GM23338 (cell line): ENCODE results near the gene PPP6R3. TPM values are rescaled to one million over a fixed set of nuclear protein-coding genes. Genes with fewer than 3 reads are reported as not detected.
A peak's percentile ranks its signal among the peaks of the same experiment; 100 is the strongest.

ENCODE experiments used
- ATAC-seq: fragments of 200-7000 bp; cut with Tn5 transposase; 3 replicates; pipeline ENCODE4 v1.9.1; 2020
- DNase-seq: peaks from one replicate; pipeline ENCODE4 v3.0.0-alpha.2; 2015; ENCODE audit warnings: low spot score
- H2AFZ ChIP-seq: fragments of 200-600 bp; sonication (generic); 2 replicates; pipeline ENCODE4 v1.8.0; 2016; ENCODE audit warnings: antibody characterized with exemption, mild to moderate bottlenecking, moderate library complexity
- H3F3A ChIP-seq: fragments of 200-600 bp; sonication (generic); replicated peaks from 2 replicates; pipeline ENCODE4 v1.8.0; 2017; ENCODE audit warnings: antibody characterized with exemption, mixed run types, low read depth
- H3K27ac ChIP-seq: fragments of 200-600 bp; sonication (generic); 2 replicates; pipeline ENCODE4 v1.6.1; 2016; ENCODE audit warnings: low read depth
- H3K27me3 ChIP-seq: fragments of 200-600 bp; sonication (generic); 2 replicates; pipeline ENCODE4 v1.8.0; 2016; ENCODE audit warnings: mild to moderate bottlenecking, mixed run types, moderate library complexity; ENCODE audit not compliant: insufficient read depth
- H3K36me3 ChIP-seq: fragments of 200-600 bp; sonication (generic); 2 replicates; pipeline ENCODE4 v1.8.0; 2016; ENCODE audit warnings: mild to moderate bottlenecking; ENCODE audit not compliant: insufficient read depth
- H3K4me1 ChIP-seq: fragments of 200-600 bp; sonication (generic); 2 replicates; pipeline ENCODE4 v1.8.0; 2016; ENCODE audit warnings: mild to moderate bottlenecking, moderate library complexity; ENCODE audit not compliant: insufficient read depth
- H3K4me2 ChIP-seq: fragments of 200-600 bp; sonication (generic); 2 replicates; pipeline ENCODE4 v1.7.1; 2017; ENCODE audit warnings: mixed run types
- H3K4me3 ChIP-seq: fragments of 200-600 bp; sonication (generic); 2 replicates; pipeline ENCODE4 v1.6.1; 2016; ENCODE audit warnings: mixed run types
- H3K79me2 ChIP-seq: fragments of 200-600 bp; sonication (generic); replicated peaks from 2 replicates; pipeline ENCODE4 v1.8.0; 2017; ENCODE audit warnings: mild to moderate bottlenecking; ENCODE audit not compliant: insufficient read depth
- H3K9me2 ChIP-seq: fragments of 200-600 bp; sonication (generic); 2 replicates; pipeline ENCODE4 v1.8.0; 2017; ENCODE audit not compliant: insufficient read depth
- H4K20me1 ChIP-seq: fragments of 200-600 bp; sonication (generic); replicated peaks from 2 replicates; pipeline ENCODE4 v1.8.0; 2017; ENCODE audit warnings: mild to moderate bottlenecking; ENCODE audit not compliant: insufficient read depth
- H3K27ac Mint-ChIP-seq: 2 replicates; pipeline ENCODE4 v1.8.0; 2020; ENCODE audit warnings: inconsistent platforms, mild to moderate bottlenecking, moderate library complexity, mixed read lengths
- H3K27me3 Mint-ChIP-seq: 3 replicates; pipeline ENCODE4 v1.8.0; 2022; ENCODE audit warnings: low read depth, mild to moderate bottlenecking, moderate library complexity, mixed read lengths, inconsistent platforms; ENCODE audit not compliant: insufficient read depth, poor library complexity
- H3K36me3 Mint-ChIP-seq: 3 replicates; pipeline ENCODE4 v1.8.0; 2021; ENCODE audit warnings: low read depth, mild to moderate bottlenecking, inconsistent platforms, moderate library complexity, mixed read lengths
- H3K4me1 Mint-ChIP-seq: 3 replicates; pipeline ENCODE4 v1.8.0; 2020; ENCODE audit warnings: mild to moderate bottlenecking, inconsistent platforms, mixed read lengths
- H3K4me3 Mint-ChIP-seq: 3 replicates; pipeline ENCODE4 v1.8.0; 2021; ENCODE audit warnings: moderate library complexity, mild to moderate bottlenecking, inconsistent platforms, mixed read lengths
- H3K9me3 Mint-ChIP-seq: 3 replicates; pipeline ENCODE4 v1.8.0; 2020; ENCODE audit warnings: moderate library complexity, mild to moderate bottlenecking, inconsistent platforms, mixed read lengths
- CREB1 ChIP-seq: fragments of 250-450 bp; sonication (Bioruptor Pico); IDR thresholded peaks from 2 replicates; pipeline ENCODE4 v1.5.0; 2020; ENCODE audit warnings: low read depth, mild to moderate bottlenecking, moderate library complexity
- EZH2 ChIP-seq: fragments of 200-600 bp; sonication (generic); IDR thresholded peaks from one replicate; pipeline ENCODE4 v1.8.0; 2017; ENCODE audit warnings: antibody characterized with exemption, mild to moderate bottlenecking, low read depth; ENCODE audit not compliant: unreplicated experiment
- EZH2phosphoT487 ChIP-seq: fragments of 200-600 bp; sonication (generic); IDR thresholded peaks from one replicate; pipeline ENCODE4 v1.8.1; 2018; ENCODE audit warnings: antibody characterized with exemption; ENCODE audit not compliant: unreplicated experiment
- JUNB ChIP-seq: IDR thresholded peaks from one replicate; pipeline ENCODE4 v1.6.1; 2016; ENCODE audit warnings: antibody characterized with exemption; ENCODE audit not compliant: unreplicated experiment
- NANOG ChIP-seq: IDR thresholded peaks from 2 replicates; pipeline ENCODE4 v1.6.1; 2016; ENCODE audit warnings: antibody characterized with exemption, borderline replicate concordance
- POLR2AphosphoS5 ChIP-seq: IDR thresholded peaks from 2 replicates; pipeline ENCODE4 v1.6.1; 2016; ENCODE audit warnings: antibody characterized with exemption, low read depth
- STAT1 ChIP-seq: IDR thresholded peaks from one replicate; pipeline ENCODE4 v1.6.1; 2016; ENCODE audit warnings: antibody characterized with exemption; ENCODE audit not compliant: unreplicated experiment
- ZNF114 ChIP-seq: fragments of 250-450 bp; sonication (Bioruptor Pico); IDR thresholded peaks from 2 replicates; pipeline ENCODE4 v1.5.0; 2020; ENCODE audit warnings: mild to moderate bottlenecking, moderate library complexity
- ZNF331 ChIP-seq: fragments of 250-450 bp; sonication (Bioruptor Pico); IDR thresholded peaks from 2 replicates; pipeline ENCODE4 v1.5.0; 2020; ENCODE audit warnings: low read depth, mild to moderate bottlenecking, moderate library complexity
- polyA plus RNA-seq: library from polyadenylated mRNA; unstranded; fragments of >200 nt; fragmentation: Nextera tagmentation; extraction: Ambion mirVana; gene quantifications from 2 replicates; pipeline ENCODE4 v1.2.1, GENCODE V29; 2016
- total RNA-seq: library from RNA; depleted of rRNA; stranded (reverse); fragments of >200 nt; shearing (Covaris generic); gene quantifications from 2 replicates; pipeline ENCODE4 v1.2.3, GENCODE V29; 2014
- TF ChIP-seq, protein P1 (sequence below): fragments of 250-450 bp; sonication (Bioruptor Pico); IDR thresholded peaks from 2 replicates; pipeline ENCODE4 v1.5.0; 2020; ENCODE audit warnings: mild to moderate bottlenecking, moderate library complexity
- TF ChIP-seq, protein P2 (sequence below): IDR thresholded peaks from 2 replicates; pipeline ENCODE4 v1.6.1; 2016; ENCODE audit warnings: antibody characterized with exemption
- TF ChIP-seq, protein P3 (sequence below), 2 experiments: fragments of 200-600 bp in 1 of 2; sonication (generic) in 1 of 2; conservative IDR thresholded peaks; 2 replicates each; pipeline versions ENCODE4 v1.5.1 to v1.6.1; 2016 to 2017; ENCODE audit warnings: antibody characterized with exemption in 2 of 2, low read depth in 2 of 2, mild to moderate bottlenecking in 2 of 2, moderate library complexity in 1 of 2
- TF ChIP-seq, protein P4 (sequence below): IDR thresholded peaks from one replicate; pipeline ENCODE4 v1.6.1; 2018; ENCODE audit warnings: antibody characterized with exemption; ENCODE audit not compliant: unreplicated experiment

The PPP6R3 gene
- total and polyA plus RNA-seq, 2 experiments from 2014 or later: 170 to 268 TPM

DNA sequence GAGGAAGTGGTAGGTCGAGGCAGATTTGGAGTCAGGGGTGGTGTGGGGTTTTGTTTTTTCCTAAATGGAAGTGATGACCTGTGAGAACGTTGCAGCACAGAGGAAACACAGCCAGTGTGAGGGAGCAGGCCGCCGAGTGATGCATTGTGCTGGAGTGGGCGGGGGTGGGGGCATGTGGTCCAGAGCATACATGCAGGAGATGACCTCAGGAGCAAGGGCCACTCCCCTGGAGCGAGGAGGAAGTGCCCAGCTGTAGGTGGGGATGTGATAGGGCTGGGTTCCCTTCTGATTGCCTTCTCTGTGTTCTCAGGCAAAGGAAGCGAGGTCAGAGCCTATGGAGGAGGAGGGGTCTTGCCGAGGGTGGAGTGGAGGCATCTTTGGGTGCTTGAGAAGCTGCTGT, 81.4 kb downstream of the PPP6R3 start (continued):
- TF ChIP-seq, protein P1, sequence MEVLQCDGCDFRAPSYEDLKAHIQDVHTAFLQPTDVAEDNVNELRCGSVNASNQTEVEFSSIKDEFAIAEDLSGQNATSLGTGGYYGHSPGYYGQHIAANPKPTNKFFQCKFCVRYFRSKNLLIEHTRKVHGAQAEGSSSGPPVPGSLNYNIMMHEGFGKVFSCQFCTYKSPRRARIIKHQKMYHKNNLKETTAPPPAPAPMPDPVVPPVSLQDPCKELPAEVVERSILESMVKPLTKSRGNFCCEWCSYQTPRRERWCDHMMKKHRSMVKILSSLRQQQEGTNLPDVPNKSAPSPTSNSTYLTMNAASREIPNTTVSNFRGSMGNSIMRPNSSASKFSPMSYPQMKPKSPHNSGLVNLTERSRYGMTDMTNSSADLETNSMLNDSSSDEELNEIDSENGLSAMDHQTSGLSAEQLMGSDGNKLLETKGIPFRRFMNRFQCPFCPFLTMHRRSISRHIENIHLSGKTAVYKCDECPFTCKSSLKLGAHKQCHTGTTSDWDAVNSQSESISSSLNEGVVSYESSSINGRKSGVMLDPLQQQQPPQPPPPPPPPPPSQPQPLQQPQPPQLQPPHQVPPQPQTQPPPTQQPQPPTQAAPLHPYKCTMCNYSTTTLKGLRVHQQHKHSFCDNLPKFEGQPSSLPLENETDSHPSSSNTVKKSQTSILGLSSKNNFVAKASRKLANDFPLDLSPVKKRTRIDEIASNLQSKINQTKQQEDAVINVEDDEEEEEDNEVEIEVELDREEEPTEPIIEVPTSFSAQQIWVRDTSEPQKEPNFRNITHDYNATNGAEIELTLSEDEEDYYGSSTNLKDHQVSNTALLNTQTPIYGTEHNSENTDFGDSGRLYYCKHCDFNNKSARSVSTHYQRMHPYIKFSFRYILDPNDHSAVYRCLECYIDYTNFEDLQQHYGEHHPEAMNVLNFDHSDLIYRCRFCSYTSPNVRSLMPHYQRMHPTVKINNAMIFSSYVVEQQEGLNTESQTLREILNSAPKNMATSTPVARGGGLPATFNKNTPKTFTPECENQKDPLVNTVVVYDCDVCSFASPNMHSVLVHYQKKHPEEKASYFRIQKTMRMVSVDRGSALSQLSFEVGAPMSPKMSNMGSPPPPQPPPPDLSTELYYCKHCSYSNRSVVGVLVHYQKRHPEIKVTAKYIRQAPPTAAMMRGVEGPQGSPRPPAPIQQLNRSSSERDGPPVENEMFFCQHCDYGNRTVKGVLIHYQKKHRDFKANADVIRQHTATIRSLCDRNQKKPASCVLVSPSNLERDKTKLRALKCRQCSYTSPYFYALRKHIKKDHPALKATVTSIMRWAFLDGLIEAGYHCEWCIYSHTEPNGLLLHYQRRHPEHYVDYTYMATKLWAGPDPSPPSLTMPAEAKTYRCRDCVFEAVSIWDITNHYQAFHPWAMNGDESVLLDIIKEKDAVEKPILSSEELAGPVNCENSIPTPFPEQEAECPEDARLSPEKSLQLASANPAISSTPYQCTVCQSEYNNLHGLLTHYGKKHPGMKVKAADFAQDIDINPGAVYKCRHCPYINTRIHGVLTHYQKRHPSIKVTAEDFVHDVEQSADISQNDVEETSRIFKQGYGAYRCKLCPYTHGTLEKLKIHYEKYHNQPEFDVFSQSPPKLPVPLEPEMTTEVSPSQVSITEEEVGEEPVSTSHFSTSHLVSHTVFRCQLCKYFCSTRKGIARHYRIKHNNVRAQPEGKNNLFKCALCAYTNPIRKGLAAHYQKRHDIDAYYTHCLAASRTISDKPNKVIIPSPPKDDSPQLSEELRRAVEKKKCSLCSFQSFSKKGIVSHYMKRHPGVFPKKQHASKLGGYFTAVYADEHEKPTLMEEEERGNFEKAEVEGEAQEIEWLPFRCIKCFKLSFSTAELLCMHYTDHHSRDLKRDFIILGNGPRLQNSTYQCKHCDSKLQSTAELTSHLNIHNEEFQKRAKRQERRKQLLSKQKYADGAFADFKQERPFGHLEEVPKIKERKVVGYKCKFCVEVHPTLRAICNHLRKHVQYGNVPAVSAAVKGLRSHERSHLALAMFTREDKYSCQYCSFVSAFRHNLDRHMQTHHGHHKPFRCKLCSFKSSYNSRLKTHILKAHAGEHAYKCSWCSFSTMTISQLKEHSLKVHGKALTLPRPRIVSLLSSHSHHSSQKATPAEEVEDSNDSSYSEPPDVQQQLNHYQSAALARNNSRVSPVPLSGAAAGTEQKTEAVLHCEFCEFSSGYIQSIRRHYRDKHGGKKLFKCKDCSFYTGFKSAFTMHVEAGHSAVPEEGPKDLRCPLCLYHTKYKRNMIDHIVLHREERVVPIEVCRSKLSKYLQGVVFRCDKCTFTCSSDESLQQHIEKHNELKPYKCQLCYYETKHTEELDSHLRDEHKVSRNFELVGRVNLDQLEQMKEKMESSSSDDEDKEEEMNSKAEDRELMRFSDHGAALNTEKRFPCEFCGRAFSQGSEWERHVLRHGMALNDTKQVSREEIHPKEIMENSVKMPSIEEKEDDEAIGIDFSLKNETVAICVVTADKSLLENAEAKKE: no peak
- TF ChIP-seq JUNB: no peak

DNA sequence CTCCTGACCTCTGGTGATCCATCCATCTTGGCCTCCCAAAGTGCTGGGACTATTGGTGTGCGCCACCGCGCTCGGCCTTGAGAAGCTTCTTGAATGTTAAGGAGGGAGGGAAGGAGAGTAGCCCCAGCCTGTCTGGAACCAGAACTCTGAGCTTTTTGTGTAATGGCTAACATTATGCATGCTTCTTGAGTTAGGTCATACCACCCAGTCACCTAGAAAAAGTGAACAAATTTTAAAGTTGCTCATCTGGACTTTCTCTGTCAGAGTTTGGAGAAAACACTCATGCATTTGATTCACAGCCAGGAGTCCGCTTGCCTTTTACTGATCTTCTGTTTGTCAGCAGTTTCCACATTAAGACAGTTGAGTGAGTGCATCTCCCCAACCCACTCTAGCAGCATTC, 82.1 kb downstream of the PPP6R3 start:
- peaks cover 15% of the 10 kb centered on the region for H3K27me3 Mint-ChIP-seq
- Histone ChIP-seq H3K9me2 (peaks cover 7% of the 10 kb centered on the region; the same call in 1 of the 2 replicates), H3K4me3 (no peak overlapping the region), H3K4me1 (peaks cover 57% of the 10 kb centered on the region), H4K20me1 (peaks cover 51% of the 10 kb centered on the region), H3K27ac (no peak overlapping the region), H3K27me3 (no peaks in the 10 kb centered on the region), H3F3A (peaks cover 6% of the 10 kb centered on the region; the same call in 1 of the 2 replicates), H3K36me3 (peaks cover 12% of the 10 kb centered on the region; the same call in 1 of the 2 replicates), H3K79me2 (peaks cover 97% of the 10 kb centered on the region), H2AFZ (no peak overlapping the region), H3K4me2 (no peak overlapping the region)
- H3K27ac Mint-ChIP-seq: no peak overlapping the region
- H3K4me1 Mint-ChIP-seq: peaks cover 73% of the 10 kb centered on the region
- H3K4me3 Mint-ChIP-seq: no peak overlapping the region
- DNase-seq: peak; percentile 27
- H3K36me3 Mint-ChIP-seq: peaks cover 68% of the 10 kb centered on the region
- H3K9me3 Mint-ChIP-seq: no peaks in the 10 kb centered on the region; the same call in 2 of the 3 replicates
- ATAC-seq: no peak
- TF ChIP-seq POLR2AphosphoS5 (no peak), EZH2phosphoT487 (no peak), EZH2 (no peak), ZNF331 (CRISPR knock-in tag) (no peak), STAT1 (no peak), ZNF114 (CRISPR knock-in tag) (no peak), JUNB (no peak), CREB1 (CRISPR knock-in tag) (no peak), NANOG (no peak)
- TF ChIP-seq, protein P2, sequence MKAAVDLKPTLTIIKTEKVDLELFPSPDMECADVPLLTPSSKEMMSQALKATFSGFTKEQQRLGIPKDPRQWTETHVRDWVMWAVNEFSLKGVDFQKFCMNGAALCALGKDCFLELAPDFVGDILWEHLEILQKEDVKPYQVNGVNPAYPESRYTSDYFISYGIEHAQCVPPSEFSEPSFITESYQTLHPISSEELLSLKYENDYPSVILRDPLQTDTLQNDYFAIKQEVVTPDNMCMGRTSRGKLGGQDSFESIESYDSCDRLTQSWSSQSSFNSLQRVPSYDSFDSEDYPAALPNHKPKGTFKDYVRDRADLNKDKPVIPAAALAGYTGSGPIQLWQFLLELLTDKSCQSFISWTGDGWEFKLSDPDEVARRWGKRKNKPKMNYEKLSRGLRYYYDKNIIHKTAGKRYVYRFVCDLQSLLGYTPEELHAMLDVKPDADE: no peak
- TF ChIP-seq, protein P3, sequence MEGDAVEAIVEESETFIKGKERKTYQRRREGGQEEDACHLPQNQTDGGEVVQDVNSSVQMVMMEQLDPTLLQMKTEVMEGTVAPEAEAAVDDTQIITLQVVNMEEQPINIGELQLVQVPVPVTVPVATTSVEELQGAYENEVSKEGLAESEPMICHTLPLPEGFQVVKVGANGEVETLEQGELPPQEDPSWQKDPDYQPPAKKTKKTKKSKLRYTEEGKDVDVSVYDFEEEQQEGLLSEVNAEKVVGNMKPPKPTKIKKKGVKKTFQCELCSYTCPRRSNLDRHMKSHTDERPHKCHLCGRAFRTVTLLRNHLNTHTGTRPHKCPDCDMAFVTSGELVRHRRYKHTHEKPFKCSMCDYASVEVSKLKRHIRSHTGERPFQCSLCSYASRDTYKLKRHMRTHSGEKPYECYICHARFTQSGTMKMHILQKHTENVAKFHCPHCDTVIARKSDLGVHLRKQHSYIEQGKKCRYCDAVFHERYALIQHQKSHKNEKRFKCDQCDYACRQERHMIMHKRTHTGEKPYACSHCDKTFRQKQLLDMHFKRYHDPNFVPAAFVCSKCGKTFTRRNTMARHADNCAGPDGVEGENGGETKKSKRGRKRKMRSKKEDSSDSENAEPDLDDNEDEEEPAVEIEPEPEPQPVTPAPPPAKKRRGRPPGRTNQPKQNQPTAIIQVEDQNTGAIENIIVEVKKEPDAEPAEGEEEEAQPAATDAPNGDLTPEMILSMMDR (conservative IDR thresholded peaks at IDR 0.05; ENCODE audit: low read depth in 2 of 2): no peak
- TF ChIP-seq, protein P4, sequence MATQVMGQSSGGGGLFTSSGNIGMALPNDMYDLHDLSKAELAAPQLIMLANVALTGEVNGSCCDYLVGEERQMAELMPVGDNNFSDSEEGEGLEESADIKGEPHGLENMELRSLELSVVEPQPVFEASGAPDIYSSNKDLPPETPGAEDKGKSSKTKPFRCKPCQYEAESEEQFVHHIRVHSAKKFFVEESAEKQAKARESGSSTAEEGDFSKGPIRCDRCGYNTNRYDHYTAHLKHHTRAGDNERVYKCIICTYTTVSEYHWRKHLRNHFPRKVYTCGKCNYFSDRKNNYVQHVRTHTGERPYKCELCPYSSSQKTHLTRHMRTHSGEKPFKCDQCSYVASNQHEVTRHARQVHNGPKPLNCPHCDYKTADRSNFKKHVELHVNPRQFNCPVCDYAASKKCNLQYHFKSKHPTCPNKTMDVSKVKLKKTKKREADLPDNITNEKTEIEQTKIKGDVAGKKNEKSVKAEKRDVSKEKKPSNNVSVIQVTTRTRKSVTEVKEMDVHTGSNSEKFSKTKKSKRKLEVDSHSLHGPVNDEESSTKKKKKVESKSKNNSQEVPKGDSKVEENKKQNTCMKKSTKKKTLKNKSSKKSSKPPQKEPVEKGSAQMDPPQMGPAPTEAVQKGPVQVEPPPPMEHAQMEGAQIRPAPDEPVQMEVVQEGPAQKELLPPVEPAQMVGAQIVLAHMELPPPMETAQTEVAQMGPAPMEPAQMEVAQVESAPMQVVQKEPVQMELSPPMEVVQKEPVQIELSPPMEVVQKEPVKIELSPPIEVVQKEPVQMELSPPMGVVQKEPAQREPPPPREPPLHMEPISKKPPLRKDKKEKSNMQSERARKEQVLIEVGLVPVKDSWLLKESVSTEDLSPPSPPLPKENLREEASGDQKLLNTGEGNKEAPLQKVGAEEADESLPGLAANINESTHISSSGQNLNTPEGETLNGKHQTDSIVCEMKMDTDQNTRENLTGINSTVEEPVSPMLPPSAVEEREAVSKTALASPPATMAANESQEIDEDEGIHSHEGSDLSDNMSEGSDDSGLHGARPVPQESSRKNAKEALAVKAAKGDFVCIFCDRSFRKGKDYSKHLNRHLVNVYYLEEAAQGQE: no peak
